GM21381 (cell line): ENCODE data around the gene ABR.
"Not testable (repeated sequence)": the region's sequence is repeated elsewhere in the genome, so short reads cannot be mapped to it uniquely, and the experiment has no call there.

Source experiments
- ATAC-seq: cut with Tn5 transposase; IDR thresholded peaks from one replicate; pipeline ENCODE4 v1.9.1; 2021; ENCODE audit warnings: mild to moderate bottlenecking, moderate library complexity; ENCODE audit not compliant: unreplicated experiment

Gene ABR

DNA sequence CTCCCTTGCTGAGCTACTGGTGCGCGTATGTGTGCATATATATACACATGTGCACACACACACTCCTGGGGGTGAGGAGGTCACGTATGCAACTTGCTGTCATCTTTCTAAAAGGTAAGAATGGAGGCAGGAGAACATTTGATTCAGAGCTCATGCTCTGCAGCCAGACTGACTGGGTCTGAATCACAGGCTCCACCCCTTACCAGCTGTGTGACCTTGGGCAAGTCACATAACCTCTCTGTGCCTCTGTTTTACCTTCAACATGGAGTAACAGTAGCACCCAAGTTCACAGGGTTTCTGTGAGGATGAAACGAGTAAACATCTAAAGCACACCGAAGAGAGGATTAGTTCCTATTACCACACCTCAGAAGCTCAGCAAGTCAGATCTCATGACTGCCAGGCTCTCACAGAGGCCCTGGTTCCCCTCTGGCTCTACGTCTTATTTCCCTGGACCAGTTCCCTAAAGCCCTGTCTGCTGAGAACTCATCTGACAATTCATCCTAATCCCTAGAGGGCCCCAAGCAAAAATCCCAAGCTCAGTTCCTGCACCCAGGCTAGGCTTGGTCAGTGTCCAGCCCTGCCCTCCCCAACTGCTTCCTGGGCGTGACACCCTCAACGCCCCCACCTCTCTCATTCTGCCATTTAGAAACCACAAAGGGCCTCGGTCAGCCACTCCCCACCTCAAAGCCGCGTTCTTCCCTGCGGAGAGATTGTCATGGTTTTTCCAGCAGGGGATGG is 28.7 kb downstream of the ABR start:
- ATAC-seq: no peak

DNA sequence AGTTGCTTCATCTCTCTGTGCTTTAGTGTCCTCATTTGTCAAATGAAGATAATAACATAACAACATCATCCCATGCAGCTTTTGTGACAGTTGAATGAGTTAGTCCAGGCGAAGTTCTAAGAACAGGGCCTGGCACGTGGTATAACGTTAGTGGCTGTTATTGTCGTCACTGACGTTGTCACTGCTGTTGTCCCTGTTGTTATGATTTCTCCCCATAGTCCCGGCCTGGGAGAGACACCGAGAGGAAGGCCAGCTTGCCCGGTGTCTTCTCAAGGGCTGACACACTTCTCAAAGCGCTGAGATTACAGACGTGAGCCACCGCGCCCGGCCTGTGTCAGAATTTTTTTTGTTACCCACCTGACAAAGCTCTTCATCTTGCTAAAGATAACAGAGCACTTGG is 29.9 kb downstream of the ABR start:
- no peak for ATAC-seq

DNA sequence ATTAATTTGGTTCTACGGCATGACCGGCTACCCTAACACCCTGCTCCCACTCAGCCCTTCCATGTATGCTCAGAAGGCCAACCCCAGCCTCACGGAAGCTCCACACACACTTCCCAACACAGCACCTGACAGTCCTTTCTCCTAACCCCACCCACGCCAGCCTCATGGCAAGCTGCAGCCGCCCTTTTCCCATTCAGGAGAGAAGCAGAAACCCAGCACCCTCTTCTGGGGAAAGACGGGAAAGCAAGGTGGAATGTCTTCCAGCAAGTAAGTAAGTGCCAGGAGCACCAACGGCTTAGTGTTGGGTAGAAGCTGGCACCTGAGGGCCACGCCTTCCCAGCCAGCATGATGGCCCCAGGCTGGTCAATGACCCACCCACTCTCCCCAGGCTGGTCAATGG is 32.1 kb downstream of the ABR start:
- ATAC-seq: no peak

DNA sequence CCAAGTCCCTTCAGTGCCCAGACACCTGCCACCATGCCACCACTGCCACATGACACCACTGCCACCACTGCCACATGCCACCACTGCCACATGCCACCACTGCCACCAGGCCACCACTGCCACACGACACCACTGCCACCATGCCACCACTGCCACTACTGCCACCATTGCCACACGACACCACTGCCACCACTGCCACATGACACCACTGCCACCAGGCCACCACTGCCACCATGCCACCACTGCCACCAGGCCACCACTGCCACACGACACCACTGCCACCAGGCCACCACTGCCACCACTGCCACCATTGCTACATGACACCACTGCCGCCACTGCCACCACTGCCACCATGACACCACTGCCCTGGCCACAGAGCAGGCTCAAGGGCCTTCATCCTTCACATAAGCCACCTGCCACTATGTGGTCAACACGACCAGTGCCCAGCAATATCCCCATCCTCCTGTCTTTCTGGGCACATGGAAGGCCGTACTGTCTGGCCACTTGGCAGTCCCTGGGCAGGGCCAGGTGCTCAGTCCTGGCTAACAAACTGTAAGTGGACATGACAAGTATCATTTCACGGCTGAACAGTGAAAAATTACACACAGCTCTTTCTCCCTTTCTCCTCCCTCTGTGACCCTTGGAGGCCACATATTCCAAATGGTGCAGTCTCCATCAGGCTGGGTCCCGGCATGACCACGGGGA is 33.1 kb downstream of the ABR start:
- ATAC-seq: no peak

DNA sequence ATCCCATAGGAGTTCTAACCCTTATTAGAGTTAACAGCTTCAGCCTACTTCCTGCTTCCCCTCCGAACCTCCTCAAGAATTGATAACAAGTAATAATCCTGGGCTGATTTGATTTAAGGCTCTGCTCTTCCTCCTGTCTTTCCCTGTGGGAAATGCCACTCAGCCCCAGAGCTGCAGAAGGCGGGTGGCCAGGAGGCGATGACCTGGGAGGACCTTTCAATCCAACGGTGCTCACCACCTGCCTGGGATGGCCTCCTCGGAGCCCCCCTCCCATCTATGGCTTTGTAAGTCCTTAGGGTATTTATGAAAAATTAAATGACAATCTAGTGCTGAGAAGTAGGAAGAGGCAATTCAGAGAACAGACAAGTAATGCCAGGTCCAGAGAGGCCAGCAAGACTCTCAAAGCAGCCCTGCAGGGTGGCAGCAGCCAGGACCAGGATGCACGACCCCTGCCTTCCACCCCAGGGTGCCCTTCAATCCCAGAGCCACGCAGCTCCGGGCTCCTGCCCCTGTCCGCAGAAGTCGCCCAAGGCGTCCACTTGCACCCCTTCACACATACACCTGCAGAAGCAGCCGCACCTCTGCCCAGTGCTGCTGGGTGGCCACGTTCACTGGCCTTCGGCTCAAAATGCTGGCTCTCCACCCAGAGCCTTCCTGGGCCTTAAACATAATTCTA is 34.3 kb downstream of the ABR start:
- ATAC-seq: no peak

DNA sequence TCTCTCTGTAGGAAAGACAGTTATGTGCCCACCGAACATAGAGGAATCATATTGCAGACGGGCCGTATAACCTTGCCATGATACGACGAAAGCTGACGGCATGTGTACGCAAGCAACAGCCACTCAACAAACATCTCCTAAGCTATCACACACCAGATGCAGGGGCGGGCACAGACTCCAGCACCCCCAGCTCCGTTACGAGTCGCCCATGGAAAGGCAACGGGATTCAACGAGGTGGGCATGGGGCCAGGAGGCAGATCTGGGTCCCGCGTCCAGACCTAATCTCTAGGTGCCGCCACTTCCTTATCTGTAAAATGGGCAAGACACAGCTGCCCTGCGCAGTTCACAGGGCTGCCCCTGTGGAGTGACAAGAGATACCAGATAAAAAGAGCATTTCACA is 35.6 kb downstream of the ABR start:
- ATAC-seq: no peak

DNA sequence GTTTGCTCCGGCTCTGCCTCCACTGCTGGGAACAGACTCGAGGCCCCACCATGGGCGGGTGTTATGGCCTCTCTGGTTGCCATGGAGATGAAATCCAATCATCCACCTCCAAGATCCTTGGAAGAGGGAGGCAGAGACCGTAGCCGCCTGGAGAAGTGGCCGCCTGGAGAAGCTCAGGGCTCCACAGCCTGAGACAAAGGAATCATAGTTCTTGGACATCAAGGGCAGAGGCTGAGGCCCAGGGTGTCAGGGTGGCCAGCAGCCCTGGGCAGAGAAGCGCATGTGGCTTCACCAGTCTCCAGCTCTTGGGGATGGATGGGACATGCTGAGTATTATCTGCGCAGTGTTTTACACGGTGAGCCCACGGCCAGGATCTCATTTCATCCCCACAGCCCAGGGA is 36.2 kb downstream of the ABR start:
- ATAC-seq: no peak

DNA sequence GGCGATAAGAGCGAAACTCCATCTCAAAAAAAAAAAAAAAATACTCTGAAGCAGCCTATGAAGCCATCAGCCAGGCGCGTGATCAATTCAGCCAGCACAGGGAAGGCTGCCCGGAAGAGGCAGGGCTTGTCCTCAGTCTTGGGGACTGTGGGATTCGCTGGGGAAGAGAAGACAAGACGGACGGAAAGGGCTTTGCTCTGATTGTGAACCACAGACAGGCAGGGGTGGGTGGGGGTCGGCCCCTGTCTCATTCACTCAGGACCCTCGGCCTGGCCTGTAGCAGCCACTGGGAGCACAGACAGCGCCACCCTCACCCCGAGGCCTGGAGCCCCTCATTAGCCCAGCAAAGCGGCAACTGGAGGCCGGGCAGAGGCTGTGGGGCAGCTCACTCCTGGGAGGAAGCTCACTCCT is 37.2 kb downstream of the ABR start:
- no peak for ATAC-seq

DNA sequence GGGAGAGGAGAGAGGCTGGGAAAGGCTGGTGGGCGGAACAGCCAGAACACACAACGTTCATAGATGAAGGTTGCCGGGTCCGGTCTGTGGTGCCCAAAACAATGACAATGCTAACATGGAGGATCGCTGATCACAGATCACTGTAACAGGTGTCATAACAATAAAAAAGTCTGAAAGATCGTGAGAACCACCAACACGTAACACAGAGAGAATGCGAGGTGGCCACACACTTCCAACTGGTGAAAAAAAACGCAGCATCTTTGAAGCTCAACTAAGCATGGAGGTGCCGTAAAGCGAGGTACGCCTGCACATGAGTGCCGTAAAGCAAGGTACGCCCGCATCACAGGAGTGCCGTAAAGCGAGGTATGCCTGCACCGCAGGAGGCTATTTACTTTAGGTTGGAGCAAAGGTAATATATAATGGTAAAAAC is 42.3 kb downstream of the ABR start:
- ATAC-seq: no peak

DNA sequence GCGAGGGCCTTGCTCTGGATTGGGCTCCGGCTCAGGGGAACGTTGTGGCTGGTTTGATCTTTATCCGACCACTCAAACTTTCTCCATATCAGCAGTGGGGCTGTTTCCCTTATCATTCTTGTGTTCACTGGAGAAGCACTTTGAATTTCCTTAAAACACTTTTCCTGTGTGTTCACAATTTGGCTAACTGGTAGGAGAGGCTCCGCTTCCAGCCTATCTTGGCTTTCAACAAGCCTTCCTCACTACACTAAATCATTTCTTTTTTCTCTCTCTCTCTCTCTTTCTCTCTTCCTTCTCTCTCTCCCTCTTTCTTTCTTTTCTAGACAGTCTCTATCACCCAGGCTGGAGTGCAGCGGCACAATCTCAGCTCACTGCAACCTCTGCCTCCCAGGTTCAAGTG is 43.0 kb downstream of the ABR start:
- ATAC-seq: no peak

DNA sequence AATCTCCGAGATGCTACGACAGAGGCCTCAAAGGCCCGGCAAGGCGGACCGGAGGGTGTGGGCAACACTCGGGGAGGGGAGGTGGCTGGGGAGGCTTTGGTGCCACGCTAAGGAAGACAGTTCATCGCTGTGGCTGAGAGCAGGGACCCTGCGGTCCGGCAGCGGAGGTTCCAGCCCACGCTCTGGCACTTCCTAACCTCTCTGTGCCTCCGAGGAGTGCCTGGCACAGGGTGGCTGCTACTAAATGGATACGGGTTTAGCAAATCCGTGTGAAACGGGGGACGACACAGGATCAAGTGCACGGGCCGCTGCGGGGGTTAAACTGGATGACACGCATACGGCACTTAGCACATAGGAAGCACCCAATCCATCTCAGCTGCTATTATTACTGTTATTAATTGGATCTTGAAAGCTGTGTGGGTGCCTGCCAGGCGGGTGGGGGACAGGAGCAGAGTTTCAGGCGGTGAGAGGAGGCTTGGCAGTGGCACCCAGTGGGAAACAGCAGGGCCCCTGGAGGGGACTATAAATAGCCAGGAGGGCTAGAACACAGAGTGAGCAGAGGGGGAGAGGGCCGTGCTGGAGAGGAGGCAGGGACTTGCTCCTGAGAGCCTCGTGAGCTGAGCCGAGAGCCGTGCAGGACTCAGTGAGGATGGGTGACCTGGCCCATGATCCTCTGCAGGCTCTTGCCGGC is 45.0 kb downstream of the ABR start:
- no peak for ATAC-seq

DNA sequence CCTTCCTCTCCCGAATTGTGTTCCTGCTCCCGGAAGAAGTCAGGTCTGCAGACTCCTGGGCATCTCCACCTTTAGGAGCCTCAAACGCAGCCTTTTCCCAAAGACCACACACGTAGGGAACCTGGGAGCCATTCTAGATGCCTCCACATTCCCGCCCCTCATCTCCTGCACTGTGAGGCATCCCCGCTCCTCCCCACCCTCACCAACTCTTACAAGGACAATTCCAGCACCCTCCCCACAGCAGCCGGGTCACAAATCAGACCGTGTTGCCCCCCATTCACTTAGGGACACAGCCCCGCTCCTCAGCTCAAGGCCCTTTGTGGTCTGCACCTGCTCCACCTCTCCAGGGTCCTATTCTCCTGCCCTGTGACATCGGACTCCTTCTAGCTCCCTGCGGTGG is 49.6 kb downstream of the ABR start:
- ATAC-seq: no peak

DNA sequence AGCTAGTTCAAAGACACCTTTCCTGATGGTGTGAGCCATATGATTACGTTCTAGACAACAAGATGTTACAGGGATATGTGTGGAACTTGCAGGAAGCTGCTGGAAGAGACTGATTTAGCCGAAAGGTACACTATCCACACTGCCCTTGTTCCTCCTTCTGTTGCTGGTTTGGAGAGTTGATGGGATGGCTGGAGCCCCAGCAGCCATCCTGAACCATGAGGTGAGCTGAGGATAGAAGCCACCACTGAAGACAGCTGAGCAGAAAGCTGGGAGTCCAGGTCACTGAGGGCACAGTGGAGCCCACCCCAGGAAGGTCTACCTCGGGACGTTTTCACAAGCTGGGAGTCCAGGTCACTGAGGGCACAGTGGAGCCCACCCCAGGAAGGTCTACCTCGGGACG is 51.3 kb downstream of the ABR start:
- ATAC-seq: not testable (repeated sequence)

DNA sequence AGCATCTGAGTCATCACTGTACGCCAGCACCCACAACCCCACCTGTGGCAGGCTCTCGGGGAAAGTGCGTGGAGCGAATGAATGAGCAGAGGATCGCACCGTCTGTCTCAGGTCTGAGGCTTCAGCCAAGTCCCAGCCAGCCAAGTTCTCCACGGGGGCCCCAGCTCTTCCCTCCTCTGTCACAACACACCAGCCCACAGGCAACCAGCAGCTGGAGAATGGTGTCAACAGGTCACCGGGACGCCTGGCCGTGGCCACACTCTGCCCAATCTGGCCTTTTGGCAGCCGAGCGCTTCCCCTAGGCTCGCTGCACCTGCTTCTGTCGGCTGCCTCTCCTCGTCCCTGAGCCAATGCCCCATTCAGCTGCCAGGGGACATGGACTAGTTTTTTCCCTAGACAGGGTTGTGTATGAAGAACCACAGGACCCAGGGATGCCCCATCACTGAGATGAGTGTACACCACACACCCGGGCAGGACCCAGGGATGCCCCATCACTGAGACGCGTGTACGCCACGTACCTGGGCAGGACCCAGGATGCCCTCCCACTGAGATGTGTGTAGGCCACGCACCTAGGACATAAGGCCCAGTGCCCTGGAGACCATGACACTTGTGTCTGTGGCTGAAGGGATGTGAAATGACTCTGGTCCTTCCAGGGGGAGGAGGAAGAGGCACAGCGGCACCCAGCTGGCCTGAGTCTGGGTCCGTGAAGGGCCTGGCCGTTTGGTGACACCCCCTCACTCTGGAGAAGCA is 52.8 kb downstream of the ABR start:
- no peak for ATAC-seq

DNA sequence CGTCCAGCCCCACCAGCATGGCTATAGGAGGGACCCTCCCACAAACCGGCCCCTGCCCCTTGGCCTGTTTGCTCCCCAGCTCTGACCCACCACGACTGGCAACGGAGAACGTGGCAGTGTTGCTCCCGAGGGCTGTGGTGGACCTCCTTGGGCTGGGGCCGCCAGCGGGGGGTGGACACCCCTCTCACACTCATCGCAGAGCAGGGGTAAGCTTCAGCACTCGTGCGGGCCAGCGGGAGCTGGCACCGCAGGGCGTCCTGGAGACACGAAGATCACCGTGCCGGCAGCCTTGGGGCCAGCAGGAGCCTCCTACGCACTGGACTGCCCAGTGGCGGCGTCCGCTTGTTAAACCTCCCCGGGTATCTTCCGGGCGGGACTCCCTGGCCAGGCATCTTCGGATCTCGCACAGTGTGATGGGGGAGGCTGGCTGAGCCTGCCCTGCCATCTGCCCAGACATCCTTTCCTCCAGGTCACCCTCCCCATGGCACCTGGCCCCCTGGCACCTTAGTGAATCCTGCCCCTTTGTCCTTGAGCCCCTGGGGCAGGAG is 53.5 kb downstream of the ABR start:
- no peak for ATAC-seq

DNA sequence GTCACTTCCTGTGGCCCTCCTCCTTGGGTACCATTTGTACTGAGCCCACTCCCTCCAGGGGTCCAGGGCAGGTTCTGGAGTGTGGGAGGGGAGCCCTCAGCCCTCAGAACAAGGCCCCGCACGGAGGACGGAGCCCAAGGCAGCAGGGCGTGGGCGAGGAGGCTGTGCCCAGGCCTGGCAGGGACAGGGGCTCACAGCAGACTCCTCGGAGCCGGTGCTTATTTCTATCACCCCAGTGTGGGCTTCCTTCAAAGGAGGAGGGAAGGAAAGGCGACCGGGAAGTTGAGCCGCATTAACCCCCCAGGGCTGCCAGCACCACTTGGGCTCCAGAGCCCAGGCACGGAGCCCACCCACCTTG is 54.0 kb downstream of the ABR start:
- ATAC-seq: no peak

DNA sequence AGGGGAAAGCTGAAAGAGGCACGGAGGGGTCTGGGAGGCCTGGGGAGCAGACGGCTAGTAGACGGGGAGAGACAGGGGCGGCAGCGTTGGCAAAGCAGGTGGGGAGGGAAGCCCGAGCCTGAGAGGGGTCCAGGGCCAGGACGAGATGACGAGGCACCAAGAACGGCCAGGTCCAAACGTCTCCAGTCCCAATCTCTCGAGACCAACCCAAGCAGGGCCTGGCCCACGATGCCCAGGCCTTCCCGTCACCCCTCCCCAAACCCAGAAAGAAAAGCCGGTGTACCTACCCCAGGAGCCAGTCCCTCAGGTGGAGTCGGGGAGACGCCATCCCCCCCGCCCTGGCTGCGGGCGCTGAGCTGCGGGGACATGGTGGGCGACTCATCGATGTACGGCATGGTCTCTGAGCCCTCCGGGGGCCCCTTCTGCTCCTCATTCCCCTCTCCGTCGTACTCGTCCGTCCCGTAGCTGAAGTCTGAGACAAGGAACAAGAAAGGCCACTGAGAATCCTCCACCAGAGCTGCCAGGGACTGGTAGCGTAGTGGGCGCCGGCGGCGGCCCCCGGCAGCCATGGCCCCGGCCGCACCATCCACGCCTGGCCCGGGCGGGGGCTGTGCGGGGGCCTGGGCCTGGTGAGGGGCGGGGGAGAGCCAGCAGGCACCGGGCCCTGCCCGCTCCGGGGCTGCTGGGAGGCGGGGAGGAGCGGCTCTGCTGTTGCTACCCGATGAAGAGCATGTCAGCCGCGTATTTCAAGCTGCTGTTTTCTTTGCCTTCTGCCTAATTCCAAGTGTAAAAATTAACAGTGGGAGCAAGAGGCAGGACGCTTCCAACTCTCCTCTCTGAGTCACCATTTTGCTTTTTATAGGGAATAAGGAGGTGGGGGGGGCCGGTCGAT is 54.6 kb downstream of the ABR start:
- ATAC-seq: no peak

DNA sequence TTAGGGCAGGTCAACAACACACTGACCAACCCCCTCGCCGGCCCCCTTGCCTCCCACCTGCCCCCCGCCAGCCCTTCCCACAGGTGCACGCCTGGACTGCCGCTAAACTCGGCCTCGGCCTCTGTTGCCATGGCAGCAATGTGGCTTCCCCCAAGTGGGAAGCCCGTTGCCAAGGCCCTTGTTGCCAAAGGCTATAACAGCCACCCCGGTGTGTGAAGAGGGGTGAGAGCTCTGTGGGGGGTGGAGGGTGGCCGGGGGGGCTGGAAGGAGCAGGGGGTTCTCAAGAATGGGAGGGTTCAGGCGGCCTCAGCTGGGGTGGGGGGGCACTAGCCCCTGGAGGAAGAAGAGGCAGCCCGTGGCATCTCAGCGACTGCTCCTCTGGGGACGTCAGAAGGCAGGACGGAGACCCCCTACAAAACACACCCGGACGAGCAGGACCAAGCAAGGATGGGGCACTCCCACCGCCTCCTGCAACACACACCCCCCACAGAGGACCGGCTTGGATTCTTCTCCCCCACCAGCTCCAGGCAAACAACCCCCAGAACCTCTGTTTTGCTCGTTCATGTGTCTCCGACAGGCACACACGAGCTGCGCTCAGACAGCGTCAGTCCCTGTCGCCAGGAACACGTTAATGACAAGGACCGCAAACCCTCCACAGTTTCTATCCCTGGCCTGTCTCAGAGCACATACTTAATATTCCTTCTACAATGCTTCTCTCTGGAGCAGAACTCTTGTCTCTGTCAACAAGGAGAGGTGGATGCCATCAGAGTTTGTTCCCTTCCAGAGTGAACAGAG is 55.7 kb downstream of the ABR start:
- no peak for ATAC-seq

DNA sequence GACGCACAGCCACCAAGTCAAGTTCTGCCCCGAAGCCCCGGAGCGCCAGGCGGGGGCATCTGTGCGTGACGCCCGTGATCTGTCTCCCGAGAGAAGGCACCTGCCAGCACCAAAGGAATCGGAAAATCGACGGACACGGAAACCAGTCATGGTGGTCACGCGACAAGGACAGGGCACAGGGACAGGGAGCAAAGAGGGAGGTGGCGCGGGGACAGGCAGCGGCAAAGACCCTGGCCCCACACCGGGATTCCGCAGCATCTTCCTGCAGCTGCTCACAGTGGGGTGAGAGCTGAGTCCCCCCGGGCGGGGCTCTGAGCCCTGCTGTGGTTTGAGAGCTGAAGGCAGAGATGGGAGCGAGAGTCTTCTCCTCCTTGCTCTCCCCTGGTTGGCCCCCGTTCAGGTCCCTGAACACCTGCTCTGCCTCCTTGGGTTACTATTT is 56.4 kb downstream of the ABR start:
- ATAC-seq: no peak
